IPS DF 19.7 (cell line): Measurements from ENCODE around the gene ERI2.

ENCODE experiments used
- DNase-seq: peaks from one replicate; pipeline ENCODE4 v3.0.0-alpha.2; 2013; ENCODE audit warnings: low read depth, low spot score

The ERI2 gene, protein sequence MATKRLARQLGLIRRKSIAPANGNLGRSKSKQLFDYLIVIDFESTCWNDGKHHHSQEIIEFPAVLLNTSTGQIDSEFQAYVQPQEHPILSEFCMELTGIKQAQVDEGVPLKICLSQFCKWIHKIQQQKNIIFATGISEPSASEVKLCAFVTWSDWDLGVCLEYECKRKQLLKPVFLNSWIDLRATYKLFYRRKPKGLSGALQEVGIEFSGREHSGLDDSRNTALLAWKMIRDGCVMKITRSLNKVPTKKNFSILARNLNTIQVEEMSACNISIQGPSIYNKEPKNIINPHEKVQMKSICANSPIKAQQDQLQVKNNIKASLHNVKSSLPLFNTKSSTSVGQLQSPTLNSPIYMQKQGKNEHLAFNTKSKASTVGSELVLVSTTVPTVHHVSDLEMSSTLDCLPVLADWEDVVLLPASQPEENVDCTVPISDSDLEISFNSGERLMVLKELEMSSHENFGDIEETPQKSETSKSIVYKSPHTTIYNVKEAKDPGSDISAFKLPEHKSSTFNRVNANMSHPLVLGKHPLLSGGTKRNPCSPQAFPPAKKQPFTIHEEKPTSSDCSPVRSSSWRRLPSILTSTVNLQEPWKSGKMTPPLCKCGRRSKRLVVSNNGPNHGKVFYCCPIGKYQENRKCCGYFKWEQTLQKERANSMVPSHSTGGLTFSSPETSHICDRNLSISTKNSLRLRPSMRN

GRCh38 chr16:20806168-20807050 is at the start of gene ERI2, which contains the start of gene REXO5:
Gene ERI2, minus strand, starts transcription at chr16:20806472. Its CDS starts 42 bp downstream, at chr16:20806430.
Gene REXO5, plus strand, starts transcription at chr16:20806527. Its CDS starts 427 bp downstream, at chr16:20806954.
- DNase-seq = peak; percentile 77

DNA sequence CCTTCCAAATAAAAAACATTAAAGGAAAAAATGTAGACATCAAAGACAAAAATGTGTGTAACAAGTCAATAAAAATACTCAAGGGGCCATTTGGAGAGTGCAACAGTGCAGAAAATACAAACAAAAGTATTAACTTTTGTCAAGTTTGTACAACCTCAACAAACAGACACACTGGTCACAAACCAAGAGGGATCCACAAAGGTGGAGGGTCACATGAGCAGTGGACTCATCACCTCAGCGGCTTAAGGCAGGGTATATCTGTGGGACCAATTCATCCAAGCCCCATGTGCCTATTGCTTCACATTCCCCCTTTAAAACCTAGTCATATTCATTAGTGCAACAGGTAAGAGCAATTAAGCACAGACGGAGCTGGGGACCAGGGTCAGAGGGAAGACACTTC is 48.7 kb upstream of the ERI2 start:
- no peak for DNase-seq

GRCh38 chr16:20853981-20854620 is 47.8 kb upstream of the ERI2 start:
- DNase-seq = no peak

- DNase-seq = no peak
Observed at GRCh38 chr16:20853143-20853542, 46.9 kb upstream of the ERI2 start.

GRCh38 chr16:20851601-20852000 is 45.3 kb upstream of the ERI2 start:
- no peak for DNase-seq

GRCh38 chr16:20850981-20851380 is 44.7 kb upstream of the ERI2 start:
- no peak for DNase-seq

- DNase-seq = peak; percentile 17
Observed at GRCh38 chr16:20849589-20850390, 43.5 kb upstream of the ERI2 start.

- no peak for DNase-seq
Observed at GRCh38 chr16:20847550-20847949, 41.3 kb upstream of the ERI2 start.

DNA sequence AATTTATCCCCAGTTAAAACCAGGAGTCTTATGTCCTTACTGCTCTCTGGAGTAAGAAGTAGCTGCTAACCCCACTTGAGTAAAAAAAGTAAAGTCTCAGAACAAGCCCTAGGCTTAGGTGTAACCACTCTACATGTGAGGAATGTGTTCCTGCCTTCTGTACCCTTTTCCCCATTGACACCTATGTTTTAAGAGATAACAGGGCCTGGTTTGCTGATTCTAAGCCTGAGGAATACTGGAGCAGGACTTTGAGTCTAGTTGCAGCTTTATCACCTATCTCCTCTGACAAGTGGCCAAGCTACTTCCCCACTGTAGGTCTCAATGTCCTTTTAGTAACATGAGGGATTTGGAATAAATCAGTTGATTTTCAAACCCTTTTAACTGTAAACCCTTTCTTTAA is 40.3 kb upstream of the ERI2 start:
- DNase-seq = no peak

DNA sequence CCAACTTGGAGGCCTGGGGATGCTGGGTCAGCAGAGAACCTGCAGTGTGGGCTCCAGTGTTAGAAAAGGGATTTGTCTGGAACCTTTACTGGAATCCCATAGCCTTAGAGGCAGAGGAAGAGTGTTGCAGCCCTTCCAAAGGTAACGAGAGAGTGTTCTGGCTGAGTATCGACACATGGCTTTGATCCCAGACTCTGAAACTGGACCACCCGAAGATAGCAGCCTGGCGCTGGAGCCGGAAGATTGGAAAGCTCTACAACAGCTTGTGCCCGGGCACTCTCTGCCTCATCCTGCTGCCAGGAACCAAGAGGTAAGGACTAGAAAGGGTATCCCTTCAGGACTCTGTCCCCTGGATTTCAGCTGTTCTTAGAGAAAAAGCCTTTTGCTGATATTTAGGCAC is 39.8 kb upstream of the ERI2 start:
- DNase-seq = no peak

DNA sequence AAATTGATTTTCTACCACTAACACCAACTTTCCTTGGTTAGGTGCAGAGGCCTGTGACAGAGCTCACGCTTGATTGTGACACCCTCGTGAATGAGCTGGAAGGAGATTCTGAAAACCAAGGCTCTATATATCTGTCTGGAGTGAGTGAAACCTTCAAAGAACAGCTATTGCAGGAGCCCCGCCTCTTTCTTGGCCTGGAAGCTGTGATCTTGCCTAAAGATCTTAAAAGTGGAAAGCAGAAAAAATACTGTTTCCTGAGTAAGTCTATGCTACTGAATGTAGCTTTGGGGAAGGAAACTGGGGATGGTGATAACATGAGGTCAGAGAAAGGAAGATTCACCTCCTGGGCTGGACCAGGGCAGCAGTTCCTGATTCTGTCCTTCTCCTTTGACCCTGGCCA is 38.3 kb upstream of the ERI2 start:
- DNase-seq = no peak

GRCh38 chr16:20844054-20844453 is 37.8 kb upstream of the ERI2 start:
- no peak for DNase-seq

DNA sequence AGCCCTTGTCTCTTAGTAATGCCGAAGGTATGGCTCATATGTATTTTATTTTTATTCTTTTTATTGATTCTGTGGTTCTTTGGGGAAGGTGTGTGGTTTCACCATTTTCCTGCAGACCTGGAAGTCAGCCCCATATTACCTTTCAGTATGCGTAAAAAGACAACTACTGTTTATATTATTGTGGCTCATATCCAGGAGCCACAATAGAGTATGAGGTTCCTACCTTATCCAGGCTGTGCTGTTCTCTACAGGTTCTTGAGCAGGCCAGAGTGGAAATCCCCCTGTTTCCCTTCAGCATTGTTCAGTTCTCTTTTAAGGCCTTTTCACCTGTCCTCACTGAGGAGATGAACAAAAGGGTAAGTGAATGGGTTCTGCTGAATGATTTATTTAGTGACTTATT is 33.2 kb upstream of the ERI2 start:
- DNase-seq = no peak

DNA sequence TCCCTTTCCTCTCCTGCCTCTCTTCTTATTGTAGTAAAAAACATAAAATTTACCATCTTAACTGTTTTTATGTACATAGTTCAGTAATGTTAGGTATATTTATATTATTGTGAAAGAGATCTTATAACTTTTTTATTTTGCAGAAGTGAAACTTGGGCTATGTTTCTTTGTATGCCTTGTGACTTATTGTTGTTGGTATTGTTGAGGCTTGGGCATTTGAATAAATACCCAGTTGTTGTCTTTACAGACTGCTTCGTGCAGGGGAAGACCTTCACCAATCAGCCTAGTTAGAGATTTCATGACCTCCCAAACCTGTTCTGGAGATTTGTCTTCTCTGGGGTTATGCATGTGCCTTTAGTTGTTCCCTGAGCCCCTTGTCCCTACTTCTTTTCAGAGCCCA is 32.0 kb upstream of the ERI2 start:
- no peak for DNase-seq

DNA sequence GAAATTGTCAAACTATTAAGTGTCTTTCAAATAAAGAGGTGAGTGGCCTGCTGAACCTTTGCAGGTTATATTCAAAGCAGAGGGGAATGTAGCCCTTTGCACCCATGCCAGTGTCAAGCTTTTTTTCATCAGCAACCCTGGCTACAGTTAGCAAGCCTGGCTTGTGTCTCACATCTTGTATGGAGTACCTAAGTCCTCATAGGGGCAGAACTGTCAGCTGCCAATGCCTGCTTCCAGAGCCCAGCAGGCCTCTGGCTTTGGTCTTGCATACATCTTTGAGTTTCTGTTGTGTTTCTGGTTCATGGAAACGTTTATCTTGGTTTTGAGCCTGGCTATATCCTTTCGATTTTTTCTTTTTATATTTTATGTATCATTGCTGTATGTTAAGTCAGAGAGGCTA is 26.8 kb upstream of the ERI2 start:
- no peak for DNase-seq

GRCh38 chr16:20830372-20830771 is 24.1 kb upstream of the ERI2 start:
- DNase-seq = no peak

- DNase-seq = no peak
Observed at GRCh38 chr16:20829536-20829935, 23.3 kb upstream of the ERI2 start.

DNA sequence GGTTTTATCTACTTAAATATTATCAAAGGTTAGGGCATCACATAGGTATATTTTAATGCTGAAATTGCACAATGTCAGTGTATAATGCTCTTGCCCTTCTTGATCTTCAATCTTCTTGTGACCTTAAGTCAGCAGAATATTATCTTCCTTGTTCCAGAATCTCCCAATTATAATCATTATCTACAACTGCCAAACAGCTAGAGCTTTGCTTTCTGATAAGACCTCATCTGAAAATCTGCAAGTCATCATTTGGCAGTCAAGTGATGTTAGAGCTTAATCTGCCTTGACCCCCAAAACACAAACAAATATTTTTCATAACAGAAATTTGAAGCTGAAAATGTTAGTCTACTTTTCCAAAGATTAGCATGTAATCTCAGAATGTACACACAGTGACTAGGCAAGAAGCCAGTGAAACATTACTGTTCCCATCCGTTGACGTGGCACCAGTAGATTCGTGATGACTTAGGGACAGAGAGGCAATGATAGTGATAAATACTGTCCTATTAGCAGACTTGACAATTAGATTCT is 19.8 kb upstream of the ERI2 start:
- no peak for DNase-seq

- DNase-seq = no peak
Observed at GRCh38 chr16:20822521-20823325, 16.5 kb upstream of the ERI2 start.

DNA sequence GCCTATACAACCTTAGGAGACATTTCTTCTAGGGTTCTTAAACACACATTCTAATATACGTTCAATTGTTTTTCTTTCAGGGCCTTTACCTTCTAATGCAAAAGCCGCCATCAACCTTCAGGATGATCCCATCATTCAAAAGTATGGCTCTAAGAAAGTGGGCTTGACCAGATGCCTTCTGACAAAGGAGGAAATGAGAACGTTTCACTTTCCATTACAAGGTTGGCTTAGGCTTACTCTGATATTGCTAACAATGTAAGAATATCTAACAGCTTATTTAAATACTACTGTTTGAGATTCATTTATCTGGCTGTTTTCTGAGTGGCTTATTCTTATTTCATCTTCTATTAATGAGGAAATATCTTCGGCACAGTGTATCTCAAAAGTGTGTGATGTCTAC is 15.4 kb upstream of the ERI2 start:
- no peak for DNase-seq
